GM12878 (cell line): Measurements from ENCODE around the gene OGFR. TPM values are rescaled to one million over a fixed set of nuclear protein-coding genes. Genes with fewer than 3 reads are reported as not detected.

ENCODE experiments used
- ATAC-seq: fragments of 200-7000 bp; cut with Tn5 transposase; 3 replicates; pipeline ENCODE4 v1.9.1; 2020; ENCODE audit warnings: mild to moderate bottlenecking, moderate library complexity
- BruUV-seq: library from RNA; stranded (reverse); fragments of 400-500 nt; replicated peaks from 2 replicates; lab custom pipeline; 2021; lab: Mats Ljungman, UMichigan
- CTCF ChIA-PET: fragments of 300-600 bp; sonication (Branson Sonifier 250); formaldehyde crosslinking; extraction: SDS; loops from one replicate; lab custom pipeline; 2021; ENCODE audit warnings: inconsistent platforms; lab: Yijun Ruan, JAX
- POLR2A ChIA-PET: fragments of 350-600 bp; formaldehyde crosslinking; extraction: SDS; loops from one replicate; lab custom pipeline; 2021; ENCODE audit warnings: inconsistent platforms; lab: Charles Lee
- RAD21 ChIA-PET: fragments of 300-600 bp; sonication (Branson Sonifier 250); formaldehyde crosslinking; loops from one replicate; lab custom pipeline; 2023; ENCODE audit warnings: antibody characterized with exemption; ENCODE audit not compliant: unreplicated experiment; lab: Charles Lee
- SMC1A ChIA-PET: fragments of 300-600 bp; sonication (Branson Sonifier 250); formaldehyde crosslinking; loops from one replicate; lab custom pipeline; 2023; ENCODE audit not compliant: unreplicated experiment, uncharacterized antibody; lab: Charles Lee
- DNase-seq: peaks from one replicate; pipeline ENCODE4 v3.0.0-alpha.2; 2011; ENCODE audit warnings: low read depth, low spot score
- FAIRE-seq: peaks from 3 replicates; lab custom pipeline; 2011; peaks lifted over from hg19 to GRCh38; lab: Jason Lieb, UNC
- H2AFZ ChIP-seq: 2 replicates; pipeline ENCODE4 v1.6.0; 2011; ENCODE audit warnings: low read depth, low read length, control low read depth; ENCODE audit not compliant: control insufficient read depth
- H3K27ac ChIP-seq: 2 replicates; pipeline ENCODE4 v1.5.1; 2011; ENCODE audit warnings: control low read depth; ENCODE audit not compliant: control insufficient read depth, insufficient read depth
- H3K27me3 ChIP-seq, 2 experiments: replicated peaks in 1 of 2; 2 replicates each; pipeline versions ENCODE4 v1.6.0 to v1.6.1; 2011; ENCODE audit warnings: low read length in 1 of 2; ENCODE audit not compliant: control insufficient read depth in 2 of 2, insufficient read depth in 2 of 2
- H3K36me3 ChIP-seq, 2 experiments: 2 replicates each; pipeline ENCODE4 v1.5.1; 2011; ENCODE audit warnings: low read length in 1 of 2; ENCODE audit not compliant: control insufficient read depth in 2 of 2, insufficient read depth in 2 of 2
- H3K4me1 ChIP-seq: 2 replicates; pipeline ENCODE4 v1.6.1; 2011; ENCODE audit warnings: mild to moderate bottlenecking, low read length, moderate library complexity, mixed read lengths; ENCODE audit not compliant: control insufficient read depth, insufficient read depth
- H3K4me2 ChIP-seq: 2 replicates; pipeline ENCODE4 v1.6.0; 2011; ENCODE audit warnings: control low read depth; ENCODE audit not compliant: control insufficient read depth, insufficient read depth
- H3K4me3 ChIP-seq: fragments of 200-600 bp; sonication (generic); 2 replicates; pipeline ENCODE4 v1.5.1; 2016
- H3K79me2 ChIP-seq: 2 replicates; pipeline ENCODE4 v1.6.0; 2011; ENCODE audit warnings: low read length; ENCODE audit not compliant: control insufficient read depth, insufficient read depth
- H3K9ac ChIP-seq: 2 replicates; pipeline ENCODE4 v1.8.0; 2011; ENCODE audit warnings: low read length, control low read depth, mixed read lengths; ENCODE audit not compliant: control insufficient read depth, insufficient read depth
- H3K9me3 ChIP-seq: replicated peaks from 3 replicates; pipeline ENCODE4 v1.5.1; 2011; ENCODE audit warnings: mild to moderate bottlenecking, low read length; ENCODE audit not compliant: control insufficient read depth, insufficient read depth
- H4K20me1 ChIP-seq: 2 replicates; pipeline ENCODE4 v1.6.0; 2011; ENCODE audit not compliant: control insufficient read depth, insufficient read depth
- CUX1 ChIP-seq: IDR thresholded peaks from 2 replicates; pipeline ENCODE4 v1.6.1; 2012; ENCODE audit warnings: improper control_type of control experiment, low read depth, low read length; ENCODE audit not compliant: insufficient replicate concordance
- EGR1 ChIP-seq, 2 experiments: IDR thresholded peaks; 1 replicate in 1 of 2; 2 replicates in 1 of 2; pipeline ENCODE4 v1.6.1; 2011 to 2012; ENCODE audit warnings: low read depth in 2 of 2, low read length in 2 of 2, borderline replicate concordance in 1 of 2, mild to moderate bottlenecking in 1 of 2, moderate library complexity in 1 of 2
- NFIC ChIP-seq: IDR thresholded peaks from 2 replicates; pipeline ENCODE4 v1.6.1; 2012; ENCODE audit warnings: low read depth, mild to moderate bottlenecking, inconsistent platforms, low read length, moderate library complexity
- NR2C1 ChIP-seq: fragments of 450-650 bp; IDR thresholded peaks from 2 replicates; pipeline ENCODE4 v1.6.1; 2017; ENCODE audit warnings: antibody characterized with exemption, mild to moderate bottlenecking, moderate library complexity
- SIX5 ChIP-seq: IDR thresholded peaks from 2 replicates; pipeline ENCODE4 v1.6.1; 2011; ENCODE audit warnings: mild to moderate bottlenecking, low read depth, low read length, moderate library complexity; ENCODE audit not compliant: severe bottlenecking
- SMARCA5 ChIP-seq: fragments of 450-650 bp; IDR thresholded peaks from 2 replicates; pipeline ENCODE4 v1.6.1; 2017; ENCODE audit warnings: mild to moderate bottlenecking
- SP1 ChIP-seq: IDR thresholded peaks from one replicate; pipeline ENCODE4 v1.6.1; 2011; ENCODE audit warnings: low read depth, low read length
- STAT1 ChIP-seq: fragments of 450-650 bp; conservative IDR thresholded peaks from 2 replicates; pipeline ENCODE4 v1.6.1; 2014; ENCODE audit warnings: antibody characterized with exemption, mild to moderate bottlenecking
- SUZ12 ChIP-seq: fragments of 200-600 bp; sonication (generic); IDR thresholded peaks from one replicate; pipeline ENCODE4 v1.6.1; 2018; ENCODE audit warnings: antibody characterized with exemption, mild to moderate bottlenecking; ENCODE audit not compliant: unreplicated experiment
- TARDBP ChIP-seq: IDR thresholded peaks from 2 replicates; pipeline ENCODE4 v1.6.1; 2016; ENCODE audit warnings: borderline replicate concordance
- USF1 ChIP-seq: IDR thresholded peaks from 2 replicates; pipeline ENCODE4 v1.6.1; 2011; ENCODE audit warnings: borderline replicate concordance, low read depth, mild to moderate bottlenecking, moderate library complexity, mixed read lengths, low read length; ENCODE audit not compliant: insufficient read depth; ENCODE audit errors: extremely low read length
- YBX1 ChIP-seq: fragments of 450-650 bp; IDR thresholded peaks from 2 replicates; pipeline ENCODE4 v1.6.1; 2016; ENCODE audit warnings: antibody characterized with exemption
- YY1 ChIP-seq: IDR thresholded peaks from 2 replicates; pipeline ENCODE4 v1.6.1; 2011; ENCODE audit warnings: low read depth, mild to moderate bottlenecking, low read length
- WGBS: methylation state at CpG from one replicate; pipeline ENCODE4 v1.1.6; 2016; ENCODE audit warnings: low lambda C conversion rate; ENCODE audit not compliant: insufficient replicate concordance, insufficient coverage; ENCODE audit errors: missing lambda C conversion rate; 5-methylcytosine and 5-hydroxymethylcytosine counted together
- in situ Hi-C: fragments of 300-500 bp; cut with MboI; formaldehyde crosslinking; loops from 9 replicates; pipeline ENCODE4 v1.14.3; 2018; ENCODE audit warnings: mixed read lengths
- intact Hi-C: fragments of 100-400 bp; cut with micrococcal nuclease; formaldehyde crosslinking; loops from one replicate; pipeline ENCODE4 v1.14.2; 2022; ENCODE audit not compliant: unreplicated experiment
- polyA plus RNA-seq, 11 experiments: library from polyadenylated mRNA; depleted of rRNA in 4 of 11; unstranded in 6 of 11; stranded (reverse) in 5 of 11; fragments of >200 nt; fragmentation: Nextera tagmentation in 4 of 11; fragmentation: Illumina TruSeq in 1 of 11; extraction: Ambion mirVana in 4 of 11; extraction: Trizol in 1 of 11; gene quantifications; 1 replicate in 1 of 11; 2 replicates in 10 of 11; pipeline versions ENCODE4 v1.2.1 to v1.2.3, GENCODE V29; 2011 to 2016; ENCODE audit warnings: inconsistent platforms in 2 of 11, missing spikeins in 2 of 11, low read depth in 1 of 11
- total RNA-seq, 4 experiments: library from RNA; depleted of rRNA in 3 of 4; stranded (reverse); fragments of >200 nt in 3 of 4; fragmentation: Illumina TruSeq in 1 of 4; extraction: Trizol in 1 of 4; gene quantifications; 2 replicates each; pipeline versions ENCODE4 v1.2.1 to v1.2.3, GENCODE V29; 2013 to 2021

OGFR gene
- total and polyA plus RNA-seq, 10 of the 15 experiments (the other 5 are each of a cell fraction or from before 2014, with no cell fraction given), result 0.72 to 62.1 (median 27.3) TPM

GRCh38 chr20:62773845-62774714 lies 30.6 kb upstream of the OGFR start:
- Histone ChIP-seq H3K4me2 (no peak overlapping the region), H4K20me1 (no peaks in the 10 kb centered on the region), H2AFZ (no peak overlapping the region), H3K79me2 (no peaks in the 10 kb centered on the region), H3K4me1 (peaks cover 10% of the 10 kb centered on the region), H3K9ac (no peak overlapping the region)
- SMC1A ChIA-PET, result no interaction called here
- no TSS peak for BruUV-seq
- intact Hi-C loops, result no loop called here
- POLR2A ChIA-PET, result no interaction called here
- 68% methylated on average over 29 of the region's 29 CpGs for WGBS
- CTCF ChIA-PET, result no interaction called here
- ATAC-seq, result no peak
- in situ Hi-C loops, result no loop called here
- no peak for DNase-seq
- RAD21 ChIA-PET, result no interaction called here
- no peak for FAIRE-seq
- TF ChIP-seq SUZ12, result no peak
- TF ChIP-seq STAT1, result no peak
- no peak for TF ChIP-seq SP1
- no peak for TF ChIP-seq SMARCA5
- no peak for TF ChIP-seq YY1
- TF ChIP-seq YBX1, result no peak
- TF ChIP-seq USF1, result no peak
- no peak for TF ChIP-seq EGR1 (IDR thresholded peaks at IDR 0.05; ENCODE audit: borderline replicate concordance in 1 of 2, low read depth in 2 of 2, low read length in 2 of 2)
- no peak for TF ChIP-seq NFIC
- no peak for TF ChIP-seq SIX5
- no peak for TF ChIP-seq NR2C1
- TF ChIP-seq CUX1, result no peak
- no peak for TF ChIP-seq TARDBP
- TF ChIP-seq, all 136 proteins: peak for 0
- no peak overlapping the region for H3K4me3 ChIP-seq
- H3K27ac ChIP-seq, result no peak overlapping the region
- no peaks in the 10 kb centered on the region for H3K36me3 ChIP-seq
- H3K27me3 ChIP-seq, result no peaks in the 10 kb centered on the region; a peak in 2 of 4 replicates
- no peaks in the 10 kb centered on the region; the same call in 2 of the 3 replicates for H3K9me3 ChIP-seq
